Fibroblast of the aortic adventitia (primary cell): ENCODE measurements around the gene SLC39A5. TPM values are rescaled to one million over a fixed set of nuclear protein-coding genes. Genes with fewer than 3 reads are reported as not detected.

Experiments used
- DNase-seq: peaks from one replicate; pipeline ENCODE4 v3.0.0-alpha.2; 2010; ENCODE audit warnings: low read depth
- H3K4me3 ChIP-seq: 2 replicates; pipeline ENCODE4 v1.5.1; 2011; ENCODE audit warnings: low read depth, mild to moderate bottlenecking, control low read depth, low read length, moderate library complexity
- total RNA-seq: library from RNA; depleted of rRNA; stranded (reverse); fragments of >200 nt; gene quantifications from 2 replicates; pipeline ENCODE4 v1.2.3, GENCODE V29; 2012; ENCODE audit warnings: low replicate concordance
- TF ChIP-seq, protein P1 (sequence below): IDR thresholded peaks from 2 replicates; pipeline ENCODE4 v1.5.1; 2011; ENCODE audit warnings: mild to moderate bottlenecking, low read length, control low read depth, inconsistent platforms; ENCODE audit not compliant: insufficient read depth

Gene SLC39A5
- total RNA-seq, 1 donor = 0.18 TPM

DNA sequence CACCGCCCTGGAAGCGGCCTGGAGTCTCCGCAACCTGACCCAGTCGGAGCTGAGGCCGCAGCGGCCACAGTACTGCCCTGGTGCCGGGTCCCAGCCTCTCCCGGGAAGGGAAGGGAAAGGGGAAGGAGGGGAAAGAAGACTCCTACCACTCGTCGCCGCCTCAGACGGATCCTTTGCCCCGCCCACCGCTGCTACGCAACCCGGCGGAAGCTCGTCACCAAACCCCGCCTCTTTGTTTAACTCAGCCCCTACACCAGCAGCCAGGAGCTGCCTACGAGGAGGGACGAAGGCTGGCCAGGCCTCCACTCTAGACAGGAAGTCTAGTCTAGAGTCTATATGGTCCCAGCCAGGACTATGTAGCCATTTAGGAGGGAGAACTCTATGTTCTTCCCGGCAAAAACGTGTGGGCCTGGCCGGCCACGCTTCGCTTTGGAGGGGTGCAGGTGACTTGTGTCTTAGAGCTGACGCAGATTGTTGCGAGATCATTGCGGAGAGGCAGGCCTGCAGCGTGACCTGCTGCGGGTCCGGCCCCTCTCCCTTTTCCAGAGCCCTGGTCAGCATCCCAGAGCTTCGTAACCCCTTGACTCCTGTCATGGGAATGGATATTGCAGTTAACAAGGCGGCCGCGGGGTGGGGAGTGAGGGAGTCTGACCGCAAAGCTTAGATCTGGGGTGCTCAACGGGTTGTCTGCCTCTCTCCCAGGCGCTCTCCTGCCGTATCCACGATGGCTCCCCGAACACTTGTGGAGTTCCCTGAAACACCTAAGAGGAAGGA is 7.9 kb upstream of the SLC39A5 start, which contains the start of gene RNF41:
RNF41 (minus strand) TSS at position 166 of the 774 bp plus-strand sequence. CDS start 7,875 bp downstream, outside the sequence.
- peak within 1 kb of the TSS; percentile 94 for H3K4me3 ChIP-seq
- TF ChIP-seq, protein P1, sequence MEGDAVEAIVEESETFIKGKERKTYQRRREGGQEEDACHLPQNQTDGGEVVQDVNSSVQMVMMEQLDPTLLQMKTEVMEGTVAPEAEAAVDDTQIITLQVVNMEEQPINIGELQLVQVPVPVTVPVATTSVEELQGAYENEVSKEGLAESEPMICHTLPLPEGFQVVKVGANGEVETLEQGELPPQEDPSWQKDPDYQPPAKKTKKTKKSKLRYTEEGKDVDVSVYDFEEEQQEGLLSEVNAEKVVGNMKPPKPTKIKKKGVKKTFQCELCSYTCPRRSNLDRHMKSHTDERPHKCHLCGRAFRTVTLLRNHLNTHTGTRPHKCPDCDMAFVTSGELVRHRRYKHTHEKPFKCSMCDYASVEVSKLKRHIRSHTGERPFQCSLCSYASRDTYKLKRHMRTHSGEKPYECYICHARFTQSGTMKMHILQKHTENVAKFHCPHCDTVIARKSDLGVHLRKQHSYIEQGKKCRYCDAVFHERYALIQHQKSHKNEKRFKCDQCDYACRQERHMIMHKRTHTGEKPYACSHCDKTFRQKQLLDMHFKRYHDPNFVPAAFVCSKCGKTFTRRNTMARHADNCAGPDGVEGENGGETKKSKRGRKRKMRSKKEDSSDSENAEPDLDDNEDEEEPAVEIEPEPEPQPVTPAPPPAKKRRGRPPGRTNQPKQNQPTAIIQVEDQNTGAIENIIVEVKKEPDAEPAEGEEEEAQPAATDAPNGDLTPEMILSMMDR = peak; percentile 34
- peak; percentile 98 for DNase-seq

DNA sequence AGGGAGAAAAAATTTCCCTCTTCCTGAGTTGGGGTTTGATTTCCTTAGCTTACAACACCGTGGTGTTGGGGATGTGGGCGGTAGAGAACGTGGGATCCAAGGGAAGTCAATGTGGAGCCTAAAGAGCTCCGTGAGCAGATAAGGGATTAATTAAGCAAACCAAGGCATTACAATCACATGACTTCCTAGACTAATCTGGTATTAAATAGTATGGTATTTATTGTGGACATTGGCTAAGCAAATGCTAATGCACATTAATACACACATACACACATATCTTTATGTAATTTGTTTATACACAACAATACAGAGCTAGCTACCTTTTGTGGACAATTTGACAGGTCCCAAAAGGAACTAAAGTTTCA is 7.3 kb upstream of the SLC39A5 start:
- DNase-seq = no peak
- TF ChIP-seq, protein P1 = no peak
- H3K4me3 ChIP-seq = peak overlapping the region; percentile 94

DNA sequence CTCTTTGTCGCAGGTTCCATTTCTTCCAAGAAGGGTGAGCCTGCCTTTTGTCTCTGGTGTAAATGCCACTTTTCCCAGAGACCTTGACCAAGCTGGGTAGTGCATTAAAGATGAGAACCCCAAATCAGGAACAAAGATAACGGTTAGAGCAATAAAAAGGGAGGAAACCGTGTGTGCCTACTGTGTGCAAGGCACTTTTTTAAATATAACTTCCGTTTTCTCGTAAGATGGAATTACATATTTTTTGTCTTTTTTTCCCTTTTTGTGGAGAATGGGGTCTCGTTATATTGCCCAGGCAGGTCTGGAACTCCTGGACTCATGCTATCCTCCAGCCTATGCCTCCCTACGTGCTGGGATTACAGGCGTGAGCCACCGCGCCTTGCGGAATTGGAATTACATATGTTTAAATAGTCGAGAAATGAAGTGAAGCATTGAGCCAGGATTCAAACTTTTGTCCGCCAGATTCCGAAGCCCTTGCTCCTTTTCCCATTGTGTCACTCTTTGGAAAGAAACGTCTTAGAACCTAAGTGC is 6.2 kb upstream of the SLC39A5 start:
- H3K4me3 ChIP-seq = peak overlapping the region; percentile 51
- no peak for DNase-seq
- TF ChIP-seq, protein P1 = no peak

DNA sequence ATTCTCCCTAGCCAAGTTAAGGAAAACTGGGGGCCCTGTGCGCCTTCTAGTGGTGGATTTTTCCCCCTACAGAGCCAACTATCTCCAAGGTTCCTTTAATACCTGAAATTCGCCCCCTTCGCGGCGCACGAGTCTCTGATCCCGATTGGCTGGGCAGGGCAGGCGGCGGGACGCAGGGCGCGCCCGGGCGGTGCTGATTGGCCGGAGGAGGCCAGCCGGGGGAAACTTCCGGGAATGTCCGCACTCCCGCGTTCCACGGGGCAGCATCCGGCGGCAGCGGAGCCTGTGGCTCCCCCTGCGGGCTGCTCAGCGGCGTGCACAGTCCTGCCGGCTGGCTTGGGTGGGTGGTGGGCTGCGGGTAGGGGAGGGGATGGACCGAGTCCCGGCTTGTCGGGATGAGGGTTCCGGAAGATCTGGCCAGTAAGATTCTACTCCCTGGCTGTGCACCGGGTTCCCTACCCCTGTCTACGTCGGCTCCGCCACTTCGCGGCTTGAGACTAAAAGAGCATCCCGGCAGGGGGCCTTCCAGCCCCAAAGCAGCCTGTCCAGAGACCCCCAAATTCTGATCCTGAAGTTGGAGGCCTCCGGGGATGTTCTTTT is 5.6 kb upstream of the SLC39A5 start, which contains the start of gene NABP2:
NABP2 (plus strand) TSS at position 241 of the 600 bp plus-strand sequence. CDS start 515 bp downstream, outside the sequence.
- DNase-seq = peak; percentile 99
- TF ChIP-seq, protein P1 = peak; percentile 78
- peak within 1 kb of the TSS; percentile 81 for H3K4me3 ChIP-seq

DNA sequence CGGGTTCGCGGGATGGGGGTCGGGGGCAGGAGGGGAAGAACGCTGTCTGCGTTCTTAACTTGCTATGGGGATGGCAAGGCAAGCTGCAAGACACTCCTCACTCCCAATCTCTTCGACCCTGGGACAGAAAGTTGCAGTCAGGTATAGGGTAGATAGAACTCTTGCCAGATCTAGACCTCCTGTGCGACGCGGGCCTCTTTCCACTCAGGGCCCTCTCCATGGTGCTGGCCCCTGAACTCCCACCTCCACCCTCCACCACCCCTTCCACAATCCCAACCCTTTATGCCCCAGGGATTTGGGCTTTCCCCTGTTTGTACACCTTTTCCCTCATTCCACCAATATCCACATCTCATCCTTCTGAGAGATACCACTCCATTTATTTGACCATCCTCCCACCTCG is 4.9 kb upstream of the SLC39A5 start:
- TF ChIP-seq, protein P1 = no peak
- no peak for DNase-seq

GRCh38 chr12:56229082-56229481 is 769 bp upstream of the SLC39A5 start:
- no peak overlapping the region for H3K4me3 ChIP-seq
- no peak for DNase-seq
- TF ChIP-seq, protein P1 = no peak

More for the DNA sequence above, 4.9 kb upstream of the SLC39A5 start:
- H3K4me3 ChIP-seq = peak overlapping the region; percentile 81
